Smooth muscle cell of the brain vasculature (primary cell): ENCODE results near the gene SDHD.

ENCODE experiments used
- DNase-seq: peaks from one replicate; pipeline ENCODE4 v3.0.0-alpha.2; 2012; ENCODE audit warnings: low read depth, low spot score

Gene SDHD

GRCh38 chr11:112100462-112100861, 13.8 kb downstream of the SDHD start:
- no peak for DNase-seq

GRCh38 chr11:112103446-112103845, 16.8 kb downstream of the SDHD start:
- no peak for DNase-seq

GRCh38 chr11:112106070-112106469, 19.4 kb downstream of the SDHD start:
- DNase-seq, result no peak

DNA sequence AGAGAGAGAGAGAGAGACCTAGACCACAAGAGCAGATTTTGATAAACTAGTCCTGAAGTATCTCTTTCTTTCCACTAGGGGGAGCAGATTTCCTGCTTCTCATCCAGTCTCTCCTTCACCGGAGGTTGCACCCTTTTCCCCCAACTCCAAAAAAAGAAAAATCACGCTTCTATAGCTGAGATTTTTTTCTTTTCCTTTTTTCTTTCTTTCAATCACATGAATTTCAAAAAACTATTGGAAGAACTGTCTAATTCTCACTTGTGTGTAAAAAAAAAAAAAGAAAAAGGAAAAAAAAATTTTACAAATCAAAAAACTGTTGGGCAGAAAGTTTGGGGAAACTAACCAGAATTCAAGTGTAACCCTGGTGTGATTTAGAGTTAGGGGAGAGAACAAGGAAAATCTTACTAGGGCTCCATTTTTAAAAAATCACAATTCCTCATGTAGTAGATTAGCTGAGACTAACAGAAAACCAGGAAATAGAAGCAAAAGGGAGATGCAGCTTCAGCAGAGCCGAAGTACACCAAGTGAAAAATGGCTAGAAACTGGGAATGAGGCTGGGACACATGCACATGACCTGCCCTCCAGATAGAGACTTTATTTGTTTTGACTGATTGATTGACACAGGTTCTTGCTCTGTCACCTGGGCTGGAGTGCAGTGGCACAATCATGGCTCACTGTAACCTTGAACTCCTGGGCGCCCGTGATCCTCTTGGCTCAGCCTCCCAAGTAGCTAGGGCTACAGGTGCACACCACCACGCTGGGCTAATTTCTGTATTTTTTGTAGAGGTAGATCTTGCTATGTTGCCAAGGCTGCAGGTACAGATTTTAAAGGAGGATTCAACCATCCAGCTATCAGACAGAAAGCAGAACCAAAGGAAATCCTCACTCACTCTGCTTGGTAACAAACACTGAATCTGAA, 27.1 kb downstream of the SDHD start:
- no peak for DNase-seq

GRCh38 chr11:112114460-112114859, 27.8 kb downstream of the SDHD start:
- DNase-seq, result no peak

GRCh38 chr11:112115386-112115785, 28.7 kb downstream of the SDHD start:
- DNase-seq, result no peak

- no peak for DNase-seq
Measured at GRCh38 chr11:112118176-112118575, 31.5 kb downstream of the SDHD start.

DNA sequence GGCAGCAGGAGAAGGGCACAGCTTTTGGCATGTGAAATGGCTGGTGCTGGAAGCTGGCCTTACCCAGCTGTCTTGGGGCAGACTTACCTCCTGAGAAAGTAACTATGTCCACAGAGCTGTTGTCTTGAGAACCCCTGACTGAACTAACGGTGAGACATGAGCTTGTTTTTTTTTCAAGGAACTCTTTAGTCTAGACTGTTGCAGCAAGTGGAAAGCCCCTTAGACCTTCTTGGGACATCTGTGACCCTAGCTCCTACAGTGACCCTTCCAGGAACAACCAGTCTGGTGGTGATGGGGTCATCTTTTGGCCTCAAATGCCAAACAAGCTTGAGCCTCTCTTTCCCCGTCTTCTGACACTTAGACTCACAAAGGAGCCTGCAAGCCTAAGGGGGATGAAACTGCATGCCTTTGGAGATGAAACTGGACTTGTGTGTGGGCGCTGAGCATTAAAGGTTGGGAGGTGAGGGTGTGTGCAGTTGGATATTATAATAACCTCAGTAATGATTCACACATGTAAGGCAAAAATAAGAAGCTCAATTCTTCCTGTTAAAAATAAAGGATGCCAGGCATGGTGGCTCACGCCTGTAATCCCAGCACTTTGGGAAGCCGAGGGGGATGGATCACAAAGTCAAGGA, 35.4 kb downstream of the SDHD start:
- DNase-seq, result no peak

DNA sequence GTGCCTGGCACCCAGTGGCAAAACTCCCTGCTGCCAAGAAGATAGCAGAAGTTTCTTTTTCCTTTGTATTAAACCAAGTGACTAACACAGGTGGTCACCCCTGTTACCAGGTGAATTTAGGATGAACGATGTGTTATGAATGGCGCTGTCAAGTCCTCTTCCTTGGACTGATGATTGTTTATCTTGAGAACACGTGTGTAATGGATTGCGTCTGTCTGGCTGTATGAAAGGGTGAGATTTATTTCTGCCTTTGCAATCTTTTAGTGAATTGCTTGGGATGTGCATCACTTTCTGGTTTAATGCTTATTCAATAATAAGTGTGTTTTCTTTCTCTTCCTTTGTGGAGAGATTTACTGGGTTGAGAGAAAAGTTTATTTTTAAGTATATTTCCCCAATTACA, 36.5 kb downstream of the SDHD start:
- no peak for DNase-seq

DNA sequence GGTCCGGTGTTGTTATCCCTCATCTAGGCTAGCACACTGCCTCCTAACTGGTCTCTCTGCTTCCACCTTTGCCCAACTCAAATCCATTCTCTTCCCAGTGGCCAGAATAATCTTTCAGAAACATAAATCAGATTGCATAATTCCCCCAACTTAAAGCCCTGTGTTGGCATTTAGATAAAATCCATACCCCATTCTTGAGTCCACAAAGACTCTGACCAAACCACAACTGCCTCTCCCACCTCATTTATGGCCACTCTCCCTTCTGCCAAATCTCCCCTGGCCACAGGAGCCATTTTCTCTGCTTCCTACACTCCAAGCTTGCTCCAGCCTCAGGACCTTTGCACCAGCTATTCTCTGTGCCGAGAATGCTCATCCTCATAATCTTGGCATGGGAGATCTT, 40.4 kb downstream of the SDHD start:
- DNase-seq, result no peak

DNA sequence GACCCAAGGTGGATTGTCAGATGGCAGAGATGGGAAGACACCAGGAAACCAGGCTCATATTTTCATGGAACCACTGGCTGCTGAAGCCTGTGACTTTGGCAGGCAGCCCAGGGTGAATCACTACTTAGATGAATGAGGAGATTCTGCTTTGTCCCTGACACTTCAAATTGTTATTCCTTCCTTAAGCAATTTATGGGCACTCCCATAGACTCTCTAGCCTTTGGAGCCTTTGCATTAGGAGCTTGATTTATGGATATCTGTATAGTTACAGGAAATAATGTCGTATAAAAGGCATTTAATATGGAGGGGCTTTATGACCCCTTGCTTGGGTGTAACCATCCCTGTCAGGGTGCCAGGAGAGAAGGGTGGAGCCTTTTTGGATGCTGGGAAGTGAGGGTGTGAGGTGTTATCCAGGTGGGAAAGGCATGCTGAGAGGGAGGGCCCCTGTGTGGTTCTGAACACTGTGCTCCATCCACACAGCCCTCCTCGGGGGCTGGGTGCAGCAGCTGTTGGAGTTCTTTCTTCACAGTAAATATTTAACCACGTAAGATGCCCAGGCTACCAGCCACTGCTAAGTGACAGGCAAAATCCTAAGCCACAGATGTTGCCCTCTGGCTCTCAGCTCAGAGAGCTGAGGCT, 41.9 kb downstream of the SDHD start:
- peak; percentile 33 for DNase-seq

- DNase-seq, result no peak
Measured at GRCh38 chr11:112129656-112130055, 43.0 kb downstream of the SDHD start.

GRCh38 chr11:112132737-112133136, 46.1 kb downstream of the SDHD start:
- no peak for DNase-seq

- DNase-seq, result no peak
Measured at GRCh38 chr11:112134473-112134872, 47.8 kb downstream of the SDHD start.

DNA sequence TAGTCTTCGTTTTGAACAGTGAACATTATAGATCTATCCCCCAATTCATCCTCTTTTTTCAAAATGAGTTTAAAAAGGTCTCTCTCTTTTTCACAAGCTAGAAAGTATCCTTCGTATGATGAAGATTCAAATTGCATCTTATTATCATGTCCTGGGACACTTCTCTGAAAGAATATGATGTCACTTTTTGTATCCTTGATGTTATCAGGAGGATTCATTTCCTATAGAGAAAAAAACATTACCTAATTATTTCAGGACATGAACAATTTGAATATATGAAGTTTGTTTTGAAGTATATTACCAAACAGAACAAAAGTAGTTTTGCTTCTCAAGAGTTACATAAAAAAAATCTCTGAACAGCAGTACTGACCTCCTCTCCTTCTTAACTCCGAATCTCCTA, 56.9 kb downstream of the SDHD start:
- no peak for DNase-seq
